ENCODE results near the gene CES5A. TPM values are rescaled to one million over a fixed set of nuclear protein-coding genes. Genes with fewer than 3 reads are reported as not detected.

CES5A gene
- total RNA-seq, 1 donor from 2014 or later = not detected

- H3K27ac Mint-ChIP-seq = no peak overlapping the region
- CTCF ChIA-PET = no interaction called here
- intact Hi-C loops (cut with micrococcal nuclease) = no loop called here
- DNase-seq = no peak
- H3K36me3 Mint-ChIP-seq (ENCODE audit: low read depth) = no peaks in the 10 kb centered on the region
- no peaks in the 10 kb centered on the region for H3K27me3 Mint-ChIP-seq
- peaks cover 17% of the 10 kb centered on the region for H3K9me3 Mint-ChIP-seq
- TF ChIP-seq CTCF (IDR thresholded peaks at IDR 0.05) = no peak
- no peak overlapping the region for H3K4me3 Mint-ChIP-seq
- no peaks in the 10 kb centered on the region for H3K4me1 Mint-ChIP-seq
- POLR2A ChIA-PET = no interaction called here
- no peak for ATAC-seq (ENCODE audit: low read depth)
Observed at GRCh38 chr16:55900616-55901393, 25.6 kb upstream of the CES5A start.

- no peak overlapping the region for H3K27ac Mint-ChIP-seq
- ChIA-PET CTCF (no interaction called here), POLR2A (no interaction called here)
- no peaks in the 10 kb centered on the region for H3K4me1 Mint-ChIP-seq
- DNase-seq = no peak
- H3K27me3 Mint-ChIP-seq = no peaks in the 10 kb centered on the region
- no peak for ATAC-seq (ENCODE audit: low read depth)
- no peak for TF ChIP-seq CTCF (IDR thresholded peaks at IDR 0.05)
- intact Hi-C loops (cut with micrococcal nuclease) = no loop called here
- H3K36me3 Mint-ChIP-seq (ENCODE audit: low read depth) = no peaks in the 10 kb centered on the region
- peaks cover 22% of the 10 kb centered on the region for H3K9me3 Mint-ChIP-seq
- no peak overlapping the region for H3K4me3 Mint-ChIP-seq
Observed at GRCh38 chr16:55899857-55900256, 24.7 kb upstream of the CES5A start.

- DNase-seq = no peak
- no peaks in the 10 kb centered on the region for H3K4me1 Mint-ChIP-seq
- POLR2A ChIA-PET = no interaction called here
Observed at GRCh38 chr16:55898592-55898991, 23.4 kb upstream of the CES5A start.

GRCh38 chr16:55892821-55893220 lies 17.6 kb upstream of the CES5A start:
- H3K27me3 Mint-ChIP-seq = no peaks in the 10 kb centered on the region
- DNase-seq (no peak), ATAC-seq (ENCODE audit: low read depth) (no peak)
- intact Hi-C loops (cut with micrococcal nuclease) = no loop called here
- CTCF ChIA-PET = no interaction called here
- peaks cover 37% of the 10 kb centered on the region for H3K9me3 Mint-ChIP-seq
- no peak for TF ChIP-seq CTCF (IDR thresholded peaks at IDR 0.05)
- POLR2A ChIA-PET = no interaction called here
- H3K36me3 Mint-ChIP-seq (ENCODE audit: low read depth) = no peaks in the 10 kb centered on the region
- H3K27ac Mint-ChIP-seq = no peak overlapping the region
- no peak overlapping the region for H3K4me3 Mint-ChIP-seq
- H3K4me1 Mint-ChIP-seq = no peaks in the 10 kb centered on the region

More at GRCh38 chr16:55898592-55898991, 23.4 kb upstream of the CES5A start:
- ATAC-seq (ENCODE audit: low read depth) = no peak
- no peaks in the 10 kb centered on the region for H3K36me3 Mint-ChIP-seq (ENCODE audit: low read depth)
- CTCF ChIA-PET = no interaction called here
- no peak overlapping the region for H3K4me3 Mint-ChIP-seq
- no peaks in the 10 kb centered on the region for H3K27me3 Mint-ChIP-seq
- H3K27ac Mint-ChIP-seq = no peak overlapping the region
- intact Hi-C loops (cut with micrococcal nuclease) = no loop called here
- H3K9me3 Mint-ChIP-seq = peaks cover 17% of the 10 kb centered on the region
- TF ChIP-seq CTCF (IDR thresholded peaks at IDR 0.05) = no peak

- intact Hi-C loops (cut with micrococcal nuclease) = no loop called here
- TF ChIP-seq CTCF (IDR thresholded peaks at IDR 0.05) = no peak
- no peak overlapping the region for H3K27ac Mint-ChIP-seq
- H3K9me3 Mint-ChIP-seq = peaks cover 23% of the 10 kb centered on the region
- no peaks in the 10 kb centered on the region for H3K36me3 Mint-ChIP-seq (ENCODE audit: low read depth)
- H3K27me3 Mint-ChIP-seq = no peaks in the 10 kb centered on the region
- POLR2A ChIA-PET = no interaction called here
- CTCF ChIA-PET = no interaction called here
- H3K4me3 Mint-ChIP-seq = no peak overlapping the region
- no peaks in the 10 kb centered on the region for H3K4me1 Mint-ChIP-seq
- DNase-seq = no peak
- ATAC-seq (ENCODE audit: low read depth) = no peak
Observed at GRCh38 chr16:55889518-55889917, 14.3 kb upstream of the CES5A start.
